Measurements from ENCODE around the gene VANGL2. TPM values are rescaled to one million over a fixed set of nuclear protein-coding genes. Genes with fewer than 3 reads are reported as not detected.

The VANGL2 gene
- total RNA-seq, 5 donors from 2014 or later (not counting 1 experiment from before 2014, with no cell fraction given) = 0.16 to 0.26 (median 0.20) TPM; not detected in 2

GRCh38 chr1:160407839-160408801 lies 7.8 kb downstream of the VANGL2 start:
- Mint-ChIP-seq H3K36me3 (no peaks in the 10 kb centered on the region), H3K27ac (no peak overlapping the region), H3K4me3 (no peak overlapping the region), H3K27me3 (peaks cover 0 to 3% of the 10 kb centered on the region in 2 donors), H3K4me1 (no peaks in the 10 kb centered on the region), H3K9me3 (no peaks in the 10 kb centered on the region)
- 94% methylated on average over 8 of the region's 12 CpGs for WGBS (ENCODE audit: insufficient coverage)
- CTCF ChIA-PET = interaction anchor here in 1 of 2 donors (0.6 kb wide), 1 partner anchor 267 kb away, joined by 3 read pairs; no protein-coding TSS in a partner anchor
- H3K9me3 ChIP-seq = no peaks in the 10 kb centered on the region
- H3K27ac ChIP-seq (ENCODE audit: low read length) = no peak overlapping the region
- no peaks in the 10 kb centered on the region for H3K4me1 ChIP-seq (ENCODE audit: control insufficient read depth in 1 of 2, extremely low read depth in 1 of 2, insufficient read depth in 2 of 2, low read length in 2 of 2)
- peak in 1 of 35 experiments; percentile 3 for DNase-seq
- no peaks in the 10 kb centered on the region for H3K36me3 ChIP-seq (ENCODE audit: control insufficient read depth in 2 of 2, extremely low read depth in 1 of 2, insufficient read depth in 1 of 2, low read length in 1 of 2)
- POLR2A ChIA-PET = interaction anchor here in 1 of 2 donors (0.5 to 0.7 kb wide), 2 partner anchors 210 to 402 kb away, joined by 3 to 4 read pairs; no protein-coding TSS in a partner anchor
- ATAC-seq (replicated peaks in 1 of 4) = no peak
- H3K4me3 ChIP-seq (ENCODE audit: control insufficient read depth in 1 of 2, extremely low read depth in 1 of 2, low read length in 1 of 2) = no peak overlapping the region
- H3K27me3 ChIP-seq (replicated peaks in 1 of 2; ENCODE audit: control insufficient read depth in 2 of 2, extremely low read depth in 1 of 2, insufficient read depth in 2 of 2, low read length in 1 of 2) = peaks cover 0 to 8% of the 10 kb centered on the region in 2 experiments

- no peaks in the 10 kb centered on the region for H3K9me3 ChIP-seq
- no peak for ATAC-seq (replicated peaks in 1 of 4)
- no peaks in the 10 kb centered on the region for H3K4me1 ChIP-seq (ENCODE audit: control insufficient read depth in 1 of 2, extremely low read depth in 1 of 2, insufficient read depth in 2 of 2, low read length in 2 of 2)
- no peak overlapping the region for H3K4me3 Mint-ChIP-seq
- no peak overlapping the region for H3K4me3 ChIP-seq (ENCODE audit: control insufficient read depth in 1 of 2, extremely low read depth in 1 of 2, low read length in 1 of 2)
- H3K27me3 Mint-ChIP-seq = no peaks in the 10 kb centered on the region
- no peaks in the 10 kb centered on the region for H3K36me3 Mint-ChIP-seq
- peak in 1 of 35 experiments; percentile 11 for DNase-seq
- peaks cover 0 to 8% of the 10 kb centered on the region in 2 experiments for H3K27me3 ChIP-seq (replicated peaks in 1 of 2; ENCODE audit: control insufficient read depth in 2 of 2, extremely low read depth in 1 of 2, insufficient read depth in 2 of 2, low read length in 1 of 2)
- no peaks in the 10 kb centered on the region for H3K9me3 Mint-ChIP-seq
- H3K27ac Mint-ChIP-seq = no peak overlapping the region
- no peak overlapping the region for H3K27ac ChIP-seq (ENCODE audit: low read length)
- CTCF ChIA-PET = no interaction called here
- POLR2A ChIA-PET = interaction anchor here in 1 of 2 donors (0.7 kb wide), 1 partner anchor 209 kb away, joined by 3 read pairs; no protein-coding TSS in a partner anchor
- H3K4me1 Mint-ChIP-seq = no peaks in the 10 kb centered on the region
- H3K36me3 ChIP-seq (ENCODE audit: control insufficient read depth in 2 of 2, extremely low read depth in 1 of 2, insufficient read depth in 1 of 2, low read length in 1 of 2) = no peaks in the 10 kb centered on the region
- WGBS (ENCODE audit: insufficient coverage) = 79% methylated on average over 3 of the region's 4 CpGs
These were observed 8.5 kb downstream of the VANGL2 start for GRCh38 chr1:160408864-160409263.

- Mint-ChIP-seq H3K27ac (no peak overlapping the region), H3K27me3 (no peaks in the 10 kb centered on the region), H3K9me3 (no peaks in the 10 kb centered on the region), H3K4me3 (no peak overlapping the region), H3K4me1 (no peaks in the 10 kb centered on the region), H3K36me3 (no peaks in the 10 kb centered on the region)
- CTCF ChIA-PET = no interaction called here
- Histone ChIP-seq H3K4me3 (ENCODE audit: control insufficient read depth in 1 of 2, extremely low read depth in 1 of 2, low read length in 1 of 2) (no peak overlapping the region), H3K36me3 (ENCODE audit: control insufficient read depth in 2 of 2, extremely low read depth in 1 of 2, insufficient read depth in 1 of 2, low read length in 1 of 2) (no peaks in the 10 kb centered on the region), H3K27me3 (replicated peaks in 1 of 2; ENCODE audit: control insufficient read depth in 2 of 2, extremely low read depth in 1 of 2, insufficient read depth in 2 of 2, low read length in 1 of 2) (peaks cover 0 to 8% of the 10 kb centered on the region in 2 experiments), H3K4me1 (ENCODE audit: control insufficient read depth in 1 of 2, extremely low read depth in 1 of 2, insufficient read depth in 2 of 2, low read length in 2 of 2) (no peaks in the 10 kb centered on the region), H3K9me3 (no peaks in the 10 kb centered on the region), H3K27ac (ENCODE audit: low read length) (no peak overlapping the region)
- POLR2A ChIA-PET = no interaction called here
- DNase-seq (no peak), ATAC-seq (replicated peaks in 1 of 4) (no peak)
- WGBS (ENCODE audit: insufficient coverage) = 55% methylated on average over 3 of the region's 5 CpGs
These were observed 9.1 kb downstream of the VANGL2 start for GRCh38 chr1:160409486-160409885.

- Histone ChIP-seq H3K9me3 (no peaks in the 10 kb centered on the region), H3K36me3 (ENCODE audit: control insufficient read depth in 2 of 2, extremely low read depth in 1 of 2, insufficient read depth in 1 of 2, low read length in 1 of 2) (no peaks in the 10 kb centered on the region), H3K27ac (ENCODE audit: low read length) (no peak overlapping the region), H3K4me3 (ENCODE audit: control insufficient read depth in 1 of 2, extremely low read depth in 1 of 2, low read length in 1 of 2) (no peak overlapping the region), H3K27me3 (replicated peaks in 1 of 2; ENCODE audit: control insufficient read depth in 2 of 2, extremely low read depth in 1 of 2, insufficient read depth in 2 of 2, low read length in 1 of 2) (peaks cover 0 to 12% of the 10 kb centered on the region in 2 experiments), H3K4me1 (ENCODE audit: control insufficient read depth in 1 of 2, extremely low read depth in 1 of 2, insufficient read depth in 2 of 2, low read length in 2 of 2) (no peaks in the 10 kb centered on the region)
- H3K9me3 Mint-ChIP-seq = no peaks in the 10 kb centered on the region
- CTCF ChIA-PET = no interaction called here
- H3K4me1 Mint-ChIP-seq = no peaks in the 10 kb centered on the region
- no peaks in the 10 kb centered on the region for H3K27me3 Mint-ChIP-seq
- no peak overlapping the region for H3K4me3 Mint-ChIP-seq
- POLR2A ChIA-PET = interaction anchor here in 1 of 2 donors (0.6 kb wide), 1 partner anchor 57 kb away, joined by 4 read pairs; no protein-coding TSS in a partner anchor
- no peaks in the 10 kb centered on the region for H3K36me3 Mint-ChIP-seq
- DNase-seq = peak in 1 of 35 experiments; percentile 7
- no peak overlapping the region for H3K27ac Mint-ChIP-seq
- WGBS (ENCODE audit: insufficient coverage) = 95% methylated on average over 7 of the region's 19 CpGs
- ATAC-seq (replicated peaks in 1 of 4) = no peak
These were observed 10.1 kb downstream of the VANGL2 start for GRCh38 chr1:160410406-160411005.

- DNase-seq (peak in 1 of 35 experiments; percentile 3), ATAC-seq (replicated peaks in 1 of 4) (no peak)
- no peaks in the 10 kb centered on the region for H3K27me3 Mint-ChIP-seq
- H3K9me3 ChIP-seq = no peaks in the 10 kb centered on the region
- no peaks in the 10 kb centered on the region for H3K4me1 Mint-ChIP-seq
- no peak overlapping the region for H3K4me3 ChIP-seq (ENCODE audit: control insufficient read depth in 1 of 2, extremely low read depth in 1 of 2, low read length in 1 of 2)
- ChIA-PET POLR2A (interaction anchor here in 1 of 2 donors (0.6 kb wide), 1 partner anchor 282 kb away, joined by 4 read pairs; no protein-coding TSS in a partner anchor), CTCF (no interaction called here)
- WGBS (ENCODE audit: insufficient coverage) = 76% methylated on average over 5 of the region's 6 CpGs
- peaks cover 0 to 22% of the 10 kb centered on the region in 2 experiments for H3K27me3 ChIP-seq (replicated peaks in 1 of 2; ENCODE audit: control insufficient read depth in 2 of 2, extremely low read depth in 1 of 2, insufficient read depth in 2 of 2, low read length in 1 of 2)
- H3K9me3 Mint-ChIP-seq = no peaks in the 10 kb centered on the region
- H3K4me1 ChIP-seq (ENCODE audit: control insufficient read depth in 1 of 2, extremely low read depth in 1 of 2, insufficient read depth in 2 of 2, low read length in 2 of 2) = no peaks in the 10 kb centered on the region
- no peak overlapping the region for H3K4me3 Mint-ChIP-seq
- no peaks in the 10 kb centered on the region for H3K36me3 ChIP-seq (ENCODE audit: control insufficient read depth in 2 of 2, extremely low read depth in 1 of 2, insufficient read depth in 1 of 2, low read length in 1 of 2)
- H3K27ac Mint-ChIP-seq = no peak overlapping the region
- no peak overlapping the region for H3K27ac ChIP-seq (ENCODE audit: low read length)
- no peaks in the 10 kb centered on the region for H3K36me3 Mint-ChIP-seq
These were observed 11.1 kb downstream of the VANGL2 start for GRCh38 chr1:160411271-160412027.

- no peak for DNase-seq
- Histone ChIP-seq H3K27ac (ENCODE audit: low read length) (no peak overlapping the region), H3K27me3 (replicated peaks in 1 of 2; ENCODE audit: control insufficient read depth in 2 of 2, extremely low read depth in 1 of 2, insufficient read depth in 2 of 2, low read length in 1 of 2) (peaks cover 0 to 24% of the 10 kb centered on the region in 2 experiments), H3K36me3 (ENCODE audit: control insufficient read depth in 2 of 2, extremely low read depth in 1 of 2, insufficient read depth in 1 of 2, low read length in 1 of 2) (no peaks in the 10 kb centered on the region), H3K9me3 (no peaks in the 10 kb centered on the region), H3K4me3 (ENCODE audit: control insufficient read depth in 1 of 2, extremely low read depth in 1 of 2, low read length in 1 of 2) (no peak overlapping the region), H3K4me1 (ENCODE audit: control insufficient read depth in 1 of 2, extremely low read depth in 1 of 2, insufficient read depth in 2 of 2, low read length in 2 of 2) (no peaks in the 10 kb centered on the region)
- no CpG with 5 or more reads among the region's 3 CpGs for WGBS (ENCODE audit: insufficient coverage)
- Mint-ChIP-seq H3K36me3 (no peaks in the 10 kb centered on the region), H3K4me1 (no peaks in the 10 kb centered on the region), H3K27me3 (no peaks in the 10 kb centered on the region), H3K4me3 (no peak overlapping the region), H3K9me3 (no peaks in the 10 kb centered on the region), H3K27ac (no peak overlapping the region)
- POLR2A ChIA-PET = no interaction called here
- CTCF ChIA-PET = no interaction called here
- ATAC-seq (replicated peaks in 1 of 4) = no peak
These were observed 11.6 kb downstream of the VANGL2 start for GRCh38 chr1:160412028-160412362.
